Measurements from ENCODE around the gene CFAP221. TPM values are rescaled to one million over a fixed set of nuclear protein-coding genes. Genes with fewer than 3 reads are reported as not detected.

The CFAP221 gene
- total RNA-seq, 1 donor from 2014 or later = 1.8 TPM

GRCh38 chr2:119548516-119549120 is 4.4 kb downstream of the CFAP221 start:
- H3K4me3 ChIP-seq (ENCODE audit: low read depth, low read length) = no peak overlapping the region
- H3K27me3 ChIP-seq (ENCODE audit: control insufficient read depth, insufficient read depth, low read length) = no peaks in the 10 kb centered on the region
- DNase-seq (ENCODE audit: low read depth) = no peak
- peaks cover 1% of the 10 kb centered on the region for H3K36me3 ChIP-seq (ENCODE audit: control insufficient read depth, insufficient read depth, low read length)
- TF ChIP-seq CTCF (IDR thresholded peaks at IDR 0.05; ENCODE audit: insufficient read depth, low read length, poor library complexity, severe bottlenecking) = no peak

- peak; percentile 12 for DNase-seq (ENCODE audit: low read depth)
Measured at GRCh38 chr2:119549241-119549640, 5.0 kb downstream of the CFAP221 start.

GRCh38 chr2:119550346-119550745 is 6.1 kb downstream of the CFAP221 start:
- no peaks in the 10 kb centered on the region for H3K27me3 ChIP-seq (ENCODE audit: control insufficient read depth, insufficient read depth, low read length)
- no peak for TF ChIP-seq CTCF (IDR thresholded peaks at IDR 0.05; ENCODE audit: insufficient read depth, low read length, poor library complexity, severe bottlenecking)
- H3K36me3 ChIP-seq (ENCODE audit: control insufficient read depth, insufficient read depth, low read length) = peaks cover 1% of the 10 kb centered on the region
- no peak overlapping the region for H3K4me3 ChIP-seq (ENCODE audit: low read depth, low read length)
- no peak for DNase-seq (ENCODE audit: low read depth)

More at GRCh38 chr2:119549241-119549640, 5.0 kb downstream of the CFAP221 start:
- Histone ChIP-seq H3K27me3 (ENCODE audit: control insufficient read depth, insufficient read depth, low read length) (no peaks in the 10 kb centered on the region), H3K4me3 (ENCODE audit: low read depth, low read length) (no peak overlapping the region), H3K36me3 (ENCODE audit: control insufficient read depth, insufficient read depth, low read length) (peaks cover 1% of the 10 kb centered on the region)
- TF ChIP-seq CTCF (IDR thresholded peaks at IDR 0.05; ENCODE audit: insufficient read depth, low read length, poor library complexity, severe bottlenecking) = no peak

GRCh38 chr2:119550856-119551255 is 6.6 kb downstream of the CFAP221 start:
- Histone ChIP-seq H3K36me3 (ENCODE audit: control insufficient read depth, insufficient read depth, low read length) (peaks cover 1% of the 10 kb centered on the region), H3K4me3 (ENCODE audit: low read depth, low read length) (no peak overlapping the region), H3K27me3 (ENCODE audit: control insufficient read depth, insufficient read depth, low read length) (no peaks in the 10 kb centered on the region)
- no peak for TF ChIP-seq CTCF (IDR thresholded peaks at IDR 0.05; ENCODE audit: insufficient read depth, low read length, poor library complexity, severe bottlenecking)
- DNase-seq (ENCODE audit: low read depth) = no peak

GRCh38 chr2:119552902-119553301 is 8.7 kb downstream of the CFAP221 start:
- no peak for DNase-seq (ENCODE audit: low read depth)
- no peak for TF ChIP-seq CTCF (IDR thresholded peaks at IDR 0.05; ENCODE audit: insufficient read depth, low read length, poor library complexity, severe bottlenecking)
- peaks cover 1% of the 10 kb centered on the region for H3K36me3 ChIP-seq (ENCODE audit: control insufficient read depth, insufficient read depth, low read length)
- H3K27me3 ChIP-seq (ENCODE audit: control insufficient read depth, insufficient read depth, low read length) = no peaks in the 10 kb centered on the region
- no peak overlapping the region for H3K4me3 ChIP-seq (ENCODE audit: low read depth, low read length)

All from kidney epithelial cell (primary cell).